ENCODE measurements around the gene MED22.
"Not testable (repeated sequence)": the region's sequence is repeated elsewhere in the genome, so short reads cannot be mapped to it uniquely, and the experiment has no call there.

Gene MED22

DNA sequence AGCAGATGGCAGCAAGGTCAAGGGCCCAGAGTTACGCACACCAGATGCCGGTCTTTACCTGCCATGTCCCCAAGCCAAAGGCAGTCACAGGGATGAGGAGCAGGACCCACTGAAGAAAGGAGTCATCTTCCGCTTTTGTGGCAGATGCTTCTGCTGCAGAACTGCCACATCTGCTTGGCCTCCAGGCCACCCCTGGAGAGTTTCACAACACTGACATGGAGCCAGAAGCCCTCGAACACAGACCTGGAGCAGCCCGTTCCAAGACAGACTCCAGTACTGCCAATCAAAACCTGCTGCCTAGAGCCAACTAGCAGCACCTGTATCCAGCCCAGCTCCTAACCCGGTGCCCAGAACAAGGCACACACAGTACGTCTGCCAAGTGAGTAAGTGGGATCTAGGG lies 6.8 kb upstream of the MED22 start:
- DNase-seq = no peak

GRCh38 chr9:133353548-133353947 lies 5.6 kb upstream of the MED22 start:
- no peak for DNase-seq

GRCh38 chr9:133352635-133353340 lies 4.9 kb upstream of the MED22 start:
- DNase-seq = no peak

DNA sequence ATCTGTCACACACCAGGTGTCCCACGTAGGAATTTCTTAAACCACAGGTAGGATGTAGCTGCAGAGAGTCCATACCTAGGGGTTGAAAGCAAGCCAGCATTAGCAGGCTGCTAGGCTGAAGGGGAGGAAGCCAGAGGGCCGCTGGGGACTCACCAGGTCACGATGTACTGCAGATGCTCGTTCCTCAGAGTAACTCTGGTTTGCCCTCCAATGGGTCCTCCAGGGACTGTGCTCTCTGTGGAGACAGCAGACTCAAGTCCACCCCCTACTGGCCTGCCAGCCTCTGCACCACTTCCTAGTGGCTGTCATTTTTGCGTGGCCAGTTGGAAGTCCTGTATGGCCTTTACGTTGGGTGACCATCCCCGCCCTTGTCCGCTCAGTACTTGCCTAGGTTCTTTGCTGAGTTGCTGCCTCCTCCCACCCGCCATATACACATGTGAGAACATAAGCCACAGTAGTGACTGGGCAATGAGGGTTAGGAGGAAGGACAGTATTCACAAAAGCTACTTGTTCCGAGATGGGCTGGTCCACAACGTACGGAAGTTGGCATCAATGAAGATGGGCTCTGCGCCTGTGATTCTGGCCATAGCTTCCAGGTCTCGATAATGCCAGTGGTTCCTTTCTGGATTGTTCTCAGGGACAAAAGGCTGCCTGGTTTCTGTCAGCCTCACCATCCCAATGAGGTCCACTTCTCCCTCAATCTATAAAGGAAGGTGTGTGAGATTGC lies 4.1 kb upstream of the MED22 start:
- DNase-seq = peak; percentile 75

DNA sequence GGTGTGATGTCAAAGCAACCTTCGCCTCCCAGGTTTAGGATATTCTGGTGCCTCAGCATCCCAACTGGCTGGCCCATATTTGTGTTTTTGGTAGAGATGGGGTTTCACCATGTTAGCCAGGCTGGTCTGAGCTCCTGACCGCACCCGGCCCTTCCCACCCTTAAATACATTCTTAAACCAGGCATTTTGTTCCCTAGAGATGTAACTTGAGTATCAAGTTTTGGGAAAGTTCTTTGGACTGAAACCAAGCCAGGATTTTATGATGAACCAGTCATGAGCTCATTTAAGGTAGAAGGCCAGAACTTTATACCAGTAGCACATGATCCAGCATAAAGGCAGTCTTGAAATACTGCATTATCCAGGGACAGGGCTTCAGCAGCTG lies 3.6 kb upstream of the MED22 start:
- no peak for DNase-seq

- no peak for DNase-seq
Measured at GRCh38 chr9:133349965-133350616, 2.2 kb upstream of the MED22 start.

- no peak for DNase-seq
Measured at GRCh38 chr9:133348718-133349573, 1.0 kb upstream of the MED22 start.

DNA sequence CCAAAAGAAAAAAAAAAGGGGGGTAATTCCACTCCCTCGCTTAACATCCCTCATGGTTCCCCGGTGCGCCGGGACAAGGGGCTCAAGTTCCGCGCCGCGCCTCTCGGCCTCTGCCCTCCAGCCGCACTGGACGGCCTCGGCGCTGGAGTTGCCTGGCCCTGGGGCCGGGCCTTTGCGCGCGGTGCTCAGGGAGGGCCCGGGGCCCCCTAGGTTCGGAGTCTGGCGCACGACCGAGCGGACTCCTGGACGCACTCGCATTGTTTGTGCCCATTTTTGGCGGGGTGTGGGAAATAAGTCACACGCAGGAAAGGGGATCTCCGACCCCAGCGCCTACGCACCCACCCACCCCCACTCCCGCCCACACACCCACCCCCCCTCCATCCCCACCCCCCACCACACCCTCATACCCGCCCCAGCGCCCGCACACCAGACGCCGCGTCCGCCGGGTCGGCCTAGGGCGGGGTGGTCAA lies 381 bp downstream of the MED22 start:
- DNase-seq = no peak

DNA sequence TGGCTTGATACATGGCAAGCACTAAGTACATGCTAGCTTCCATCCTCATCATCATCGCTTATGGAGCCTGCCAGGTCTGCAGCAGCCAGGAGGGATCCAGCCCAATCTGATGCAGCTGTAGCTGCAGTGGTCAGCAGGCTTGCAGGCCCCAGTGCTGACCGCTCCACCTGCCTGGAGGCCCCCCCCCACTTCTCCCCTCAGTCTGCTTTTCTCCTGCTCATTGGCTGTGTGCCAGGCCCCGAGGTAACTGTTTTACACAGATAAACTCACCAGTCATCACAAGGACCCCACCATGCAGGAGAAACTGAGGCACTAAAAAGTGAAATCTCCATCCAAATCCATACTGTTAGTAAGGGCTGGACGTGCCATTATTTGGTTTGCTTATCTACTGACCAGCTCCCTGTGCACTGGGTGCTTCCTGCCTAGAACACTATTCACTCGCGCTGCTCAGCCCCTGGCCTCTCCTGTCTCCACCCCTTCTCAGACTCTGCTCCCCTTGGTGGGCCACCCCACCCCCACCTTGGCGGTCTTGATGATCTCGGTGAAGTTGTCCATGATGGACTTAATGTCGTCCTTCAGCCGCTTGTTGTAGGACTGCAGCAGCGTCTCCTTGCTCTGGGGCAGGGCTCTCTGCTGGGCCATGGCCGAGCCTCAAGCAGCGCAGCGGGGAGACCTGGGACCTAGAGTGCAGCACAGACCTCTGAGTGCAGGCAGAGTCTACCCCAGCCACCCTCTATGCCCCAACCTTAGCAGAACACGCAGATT lies 1.7 kb downstream of the MED22 start:
- DNase-seq = no peak

- no peak for DNase-seq
Measured at GRCh38 chr9:133345596-133345995, 2.3 kb downstream of the MED22 start.

- no peak for DNase-seq
Measured at GRCh38 chr9:133344979-133345378, 3.0 kb downstream of the MED22 start.

- DNase-seq = no peak
Measured at GRCh38 chr9:133344071-133344470, 3.9 kb downstream of the MED22 start.

DNA sequence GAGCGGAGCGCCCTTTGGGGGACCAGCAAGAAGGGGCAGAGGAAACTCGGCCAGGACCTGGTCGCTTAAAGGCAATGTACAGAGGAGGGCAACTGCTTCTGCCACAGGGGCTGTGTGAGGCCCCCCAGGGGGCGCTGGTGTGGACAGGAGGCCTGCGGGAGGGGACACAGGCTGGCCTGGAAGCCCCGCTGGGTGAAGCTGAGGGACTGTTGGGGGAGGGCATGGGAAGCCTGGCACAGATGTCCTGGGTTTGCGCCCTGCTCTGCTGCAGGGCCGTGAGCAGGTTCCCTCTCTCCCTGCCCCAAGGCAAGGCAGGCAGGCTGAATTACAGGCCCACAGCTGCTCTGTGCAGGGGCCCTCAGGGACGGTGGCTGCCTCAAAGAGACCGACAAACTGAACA lies 5.4 kb downstream of the MED22 start:
- no peak for DNase-seq

DNA sequence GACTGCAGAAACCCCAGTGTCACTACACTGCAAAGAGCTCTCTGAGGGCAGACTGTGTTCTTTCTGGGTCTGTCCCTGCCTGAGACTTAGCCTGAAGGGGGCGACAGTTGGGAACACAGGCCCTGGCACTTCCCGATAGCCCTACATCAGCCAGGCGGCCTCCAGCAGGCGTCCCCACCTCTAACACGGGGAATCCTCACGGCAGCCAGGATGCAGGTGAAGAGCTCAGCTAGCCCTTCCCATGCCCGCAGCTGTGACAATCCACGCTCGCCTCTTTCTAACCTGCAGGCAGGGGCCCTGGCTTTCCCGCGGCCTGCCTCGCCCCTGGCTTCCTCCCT lies 5.9 kb downstream of the MED22 start:
- DNase-seq = no peak

- no peak for DNase-seq
Measured at GRCh38 chr9:133341369-133342068, 6.4 kb downstream of the MED22 start.

DNA sequence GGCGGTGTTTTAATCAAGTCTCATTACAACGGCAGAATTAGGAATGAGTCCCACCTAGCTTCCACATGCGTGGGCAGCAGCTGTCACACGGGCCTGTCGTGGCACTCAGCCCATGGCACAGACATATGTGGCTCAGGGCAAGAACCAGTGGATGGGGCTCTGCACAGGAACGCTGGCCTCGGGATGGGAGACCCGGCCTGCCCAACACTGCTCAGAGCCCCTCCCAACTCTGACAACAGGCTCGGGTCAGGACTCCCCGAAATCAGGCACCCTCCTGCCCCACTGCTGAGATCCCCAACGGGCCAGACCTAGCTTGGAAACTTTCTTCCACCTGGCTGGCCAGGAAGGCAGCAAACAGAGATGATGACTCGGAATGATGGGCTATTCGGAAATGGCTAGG lies 7.0 kb downstream of the MED22 start:
- DNase-seq = no peak

- DNase-seq = no peak
Measured at GRCh38 chr9:133340256-133340655, 7.7 kb downstream of the MED22 start.

- no peak for DNase-seq
Measured at GRCh38 chr9:133339641-133340040, 8.3 kb downstream of the MED22 start.

DNA sequence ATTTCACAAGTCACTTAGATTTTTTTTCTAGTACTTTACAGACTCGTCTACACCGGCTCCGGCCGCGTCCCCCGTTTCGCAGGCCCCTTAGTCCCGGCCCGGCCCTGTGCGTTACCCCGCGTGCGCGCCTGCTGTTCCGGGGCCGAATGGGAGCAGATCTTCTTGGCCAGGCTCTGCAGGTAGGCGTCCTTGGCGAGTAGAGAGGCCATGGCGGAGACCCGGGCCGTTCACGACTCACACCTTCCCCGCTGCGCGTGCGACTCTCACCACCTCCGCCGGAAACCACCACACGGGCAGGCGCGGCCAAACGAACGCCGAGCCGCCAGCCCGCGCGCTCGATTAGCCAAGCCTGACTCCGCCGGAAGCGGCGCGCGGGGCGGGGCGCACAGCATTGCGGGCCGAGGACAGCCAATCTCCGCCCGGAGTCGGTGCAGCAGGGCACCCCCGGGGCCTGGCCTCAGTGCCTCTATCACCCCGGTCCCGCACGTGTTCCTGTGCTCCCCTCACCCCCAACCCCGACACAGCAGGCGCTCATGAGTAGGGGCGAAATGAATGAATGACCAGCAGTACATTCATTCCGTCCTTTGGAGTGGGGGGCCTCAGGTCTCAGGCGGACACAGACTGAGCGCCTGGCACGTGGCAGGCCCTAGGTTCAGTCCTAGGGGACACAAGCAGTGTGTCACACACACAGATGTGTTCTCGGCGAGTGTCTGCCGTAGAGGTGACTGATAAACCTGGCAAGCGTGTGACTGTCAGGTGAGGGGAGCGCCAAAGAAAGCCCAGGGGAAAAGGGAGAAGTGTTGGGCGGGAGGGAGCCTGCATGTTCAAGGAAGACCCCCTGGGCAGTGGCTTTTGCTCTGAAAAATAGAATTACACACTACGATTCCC lies 11.8 kb downstream of the MED22 start, which contains the start of gene SURF6:
Gene SURF6 (minus strand): TSS at position 265 of the 888 bp plus-strand sequence. CDS start 56 bp downstream, at position 209.
- DNase-seq = peak; percentile 98

DNA sequence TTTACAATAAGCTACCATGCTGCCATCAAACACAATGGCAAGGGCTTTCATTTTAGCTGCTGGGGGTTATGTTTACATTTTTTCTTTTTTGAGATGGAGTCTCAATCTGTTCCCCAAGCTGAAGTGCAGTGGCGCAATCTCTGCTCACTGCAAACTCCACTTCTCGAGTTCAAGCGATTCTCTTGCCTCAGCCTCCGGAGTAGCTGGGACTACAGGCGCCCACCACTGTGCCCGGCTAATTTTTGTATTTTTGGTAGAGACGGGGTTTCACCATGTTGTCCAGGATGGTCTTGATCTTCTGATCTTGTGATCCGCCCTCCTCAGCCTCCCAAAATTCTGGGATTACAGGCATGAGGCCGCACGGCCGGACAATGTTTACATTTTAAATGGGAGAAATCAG lies 13.0 kb downstream of the MED22 start:
- not testable (repeated sequence) for DNase-seq

- DNase-seq = peak; percentile 48
Measured at GRCh38 chr9:133334161-133334560, 13.8 kb downstream of the MED22 start.
